Measurements from ENCODE around the gene FBLN2.
A peak's percentile ranks its signal among the peaks of the same experiment; 100 is the strongest.

The FBLN2 gene

GRCh38 chr3:13682331-13683013 is 133.5 kb downstream of the FBLN2 start:
- H3K36me3 ChIP-seq (ENCODE audit: control insufficient read depth in 1 of 2, insufficient read depth in 2 of 2, low read length in 2 of 2), result no peaks in the 10 kb centered on the region
- H2BK12ac ChIP-seq (ENCODE audit: low read length), result no peak overlapping the region
- no peak overlapping the region for H3K18ac ChIP-seq (ENCODE audit: low read length)
- no peak overlapping the region for H3K14ac ChIP-seq (ENCODE audit: low read length)
- H2BK120ac ChIP-seq (ENCODE audit: insufficient read depth, low read length, poor library complexity), result no peak overlapping the region
- 100% methylated on average over 1 of the region's 16 CpGs for WGBS (ENCODE audit: extremely low coverage, insufficient coverage, insufficient read length)
- peaks cover 2% of the 10 kb centered on the region for H3K9me3 ChIP-seq (ENCODE audit: insufficient read depth, low read depth, low read length)
- H3K4ac ChIP-seq (ENCODE audit: low read depth, low read length), result no peak overlapping the region
- H4K8ac ChIP-seq (ENCODE audit: low read depth, low read length), result no peak overlapping the region
- no peak for DNase-seq
- H2AK5ac ChIP-seq (ENCODE audit: low read length), result no peak overlapping the region
- H3K79me2 ChIP-seq (ENCODE audit: control insufficient read depth, insufficient read depth, low read length, poor library complexity), result no peaks in the 10 kb centered on the region
- no peak overlapping the region for H3K4me3 ChIP-seq (ENCODE audit: low read depth, low read length)
- no peaks in the 10 kb centered on the region for H3K4me1 ChIP-seq (ENCODE audit: control insufficient read depth in 1 of 2, insufficient read depth in 2 of 2, low read length in 2 of 2)
- no peaks in the 10 kb centered on the region for H3K27me3 ChIP-seq (ENCODE audit: insufficient read depth, low read length)
- no peak overlapping the region for H4K91ac ChIP-seq (ENCODE audit: low read depth, low read length)
- H3K23ac ChIP-seq (ENCODE audit: low read length), result no peak overlapping the region
- H4K12ac ChIP-seq (ENCODE audit: low read depth, low read length), result no peak overlapping the region
- H3K9ac ChIP-seq (ENCODE audit: low read length), result no peak overlapping the region
- no peak overlapping the region for H2BK5ac ChIP-seq (ENCODE audit: low read depth, low read length, poor library complexity)
- no peak overlapping the region for H3K4me2 ChIP-seq (ENCODE audit: low read length)
- H2AFZ ChIP-seq (ENCODE audit: insufficient read depth, low read length, poor library complexity), result no peak overlapping the region
- no peak overlapping the region for H3K27ac ChIP-seq (ENCODE audit: low read depth, low read length)
- no peaks in the 10 kb centered on the region for H3K79me1 ChIP-seq (ENCODE audit: low read length)

- Histone ChIP-seq H2AK5ac (ENCODE audit: low read length) (no peak overlapping the region), H3K4me1 (ENCODE audit: control insufficient read depth in 1 of 2, insufficient read depth in 2 of 2, low read length in 2 of 2) (no peaks in the 10 kb centered on the region), H3K9ac (ENCODE audit: low read length) (no peak overlapping the region), H2BK120ac (ENCODE audit: insufficient read depth, low read length, poor library complexity) (no peak overlapping the region), H2BK5ac (ENCODE audit: low read depth, low read length, poor library complexity) (no peak overlapping the region), H3K79me2 (ENCODE audit: control insufficient read depth, insufficient read depth, low read length, poor library complexity) (no peaks in the 10 kb centered on the region), H3K36me3 (ENCODE audit: control insufficient read depth in 1 of 2, insufficient read depth in 2 of 2, low read length in 2 of 2) (no peaks in the 10 kb centered on the region), H3K27ac (ENCODE audit: low read depth, low read length) (no peak overlapping the region), H3K18ac (ENCODE audit: low read length) (no peak overlapping the region), H2AFZ (ENCODE audit: insufficient read depth, low read length, poor library complexity) (no peak overlapping the region), H3K4me2 (ENCODE audit: low read length) (no peak overlapping the region), H3K4me3 (ENCODE audit: low read depth, low read length) (peak overlapping the region; percentile 34), H3K23ac (ENCODE audit: low read length) (no peak overlapping the region), H3K27me3 (ENCODE audit: insufficient read depth, low read length) (no peaks in the 10 kb centered on the region), H4K91ac (ENCODE audit: low read depth, low read length) (no peak overlapping the region), H4K8ac (ENCODE audit: low read depth, low read length) (no peak overlapping the region), H4K12ac (ENCODE audit: low read depth, low read length) (no peak overlapping the region), H2BK12ac (ENCODE audit: low read length) (no peak overlapping the region), H3K79me1 (ENCODE audit: low read length) (no peaks in the 10 kb centered on the region), H3K14ac (ENCODE audit: low read length) (no peak overlapping the region), H3K4ac (ENCODE audit: low read depth, low read length) (no peak overlapping the region), H3K9me3 (ENCODE audit: insufficient read depth, low read depth, low read length) (peaks cover 2% of the 10 kb centered on the region)
- DNase-seq, result no peak
- 100% methylated on average over 2 of the region's 4 CpGs for WGBS (ENCODE audit: extremely low coverage, insufficient coverage, insufficient read length)
Measured at GRCh38 chr3:13683288-13683687, 134.4 kb downstream of the FBLN2 start.

- Histone ChIP-seq H4K8ac (ENCODE audit: low read depth, low read length) (no peak overlapping the region), H3K36me3 (ENCODE audit: control insufficient read depth in 1 of 2, insufficient read depth in 2 of 2, low read length in 2 of 2) (no peaks in the 10 kb centered on the region), H2BK120ac (ENCODE audit: insufficient read depth, low read length, poor library complexity) (no peak overlapping the region), H3K9ac (ENCODE audit: low read length) (no peak overlapping the region), H3K23ac (ENCODE audit: low read length) (no peak overlapping the region), H3K27me3 (ENCODE audit: insufficient read depth, low read length) (no peaks in the 10 kb centered on the region), H4K91ac (ENCODE audit: low read depth, low read length) (no peak overlapping the region), H2AFZ (ENCODE audit: insufficient read depth, low read length, poor library complexity) (no peak overlapping the region), H3K4me1 (ENCODE audit: control insufficient read depth in 1 of 2, insufficient read depth in 2 of 2, low read length in 2 of 2) (no peaks in the 10 kb centered on the region), H3K79me2 (ENCODE audit: control insufficient read depth, insufficient read depth, low read length, poor library complexity) (no peaks in the 10 kb centered on the region), H4K12ac (ENCODE audit: low read depth, low read length) (no peak overlapping the region), H3K27ac (ENCODE audit: low read depth, low read length) (no peak overlapping the region), H3K4me2 (ENCODE audit: low read length) (no peak overlapping the region), H2BK12ac (ENCODE audit: low read length) (no peak overlapping the region), H3K79me1 (ENCODE audit: low read length) (no peaks in the 10 kb centered on the region), H2AK5ac (ENCODE audit: low read length) (no peak overlapping the region), H3K4me3 (ENCODE audit: low read depth, low read length) (no peak overlapping the region), H3K4ac (ENCODE audit: low read depth, low read length) (no peak overlapping the region), H2BK5ac (ENCODE audit: low read depth, low read length, poor library complexity) (no peak overlapping the region), H3K18ac (ENCODE audit: low read length) (no peak overlapping the region), H3K14ac (ENCODE audit: low read length) (no peak overlapping the region), H3K9me3 (ENCODE audit: insufficient read depth, low read depth, low read length) (peaks cover 2% of the 10 kb centered on the region)
- no CpG with 5 or more reads among the region's 11 CpGs for whole genome bisulfite sequencing (ENCODE audit: extremely low coverage, insufficient coverage, insufficient read length)
- no peak for DNase-seq
Measured at GRCh38 chr3:13683772-13684171, 134.8 kb downstream of the FBLN2 start.

- Histone ChIP-seq H3K4me1 (ENCODE audit: control insufficient read depth in 1 of 2, insufficient read depth in 2 of 2, low read length in 2 of 2) (no peaks in the 10 kb centered on the region), H3K9ac (ENCODE audit: low read length) (no peak overlapping the region)
Measured at GRCh38 chr3:13684350-13684749, 135.4 kb downstream of the FBLN2 start.

More at GRCh38 chr3:13684350-13684749, 135.4 kb downstream of the FBLN2 start:
- Histone ChIP-seq H3K18ac (ENCODE audit: low read length) (no peak overlapping the region), H2AFZ (ENCODE audit: insufficient read depth, low read length, poor library complexity) (no peak overlapping the region), H2AK5ac (ENCODE audit: low read length) (no peak overlapping the region), H4K12ac (ENCODE audit: low read depth, low read length) (no peak overlapping the region), H3K4me2 (ENCODE audit: low read length) (no peak overlapping the region), H3K23ac (ENCODE audit: low read length) (no peak overlapping the region), H4K91ac (ENCODE audit: low read depth, low read length) (no peak overlapping the region), H2BK120ac (ENCODE audit: insufficient read depth, low read length, poor library complexity) (no peak overlapping the region), H2BK5ac (ENCODE audit: low read depth, low read length, poor library complexity) (no peak overlapping the region), H3K79me1 (ENCODE audit: low read length) (no peaks in the 10 kb centered on the region), H3K27ac (ENCODE audit: low read depth, low read length) (no peak overlapping the region), H3K4me3 (ENCODE audit: low read depth, low read length) (no peak overlapping the region), H2BK12ac (ENCODE audit: low read length) (no peak overlapping the region), H3K14ac (ENCODE audit: low read length) (no peak overlapping the region), H4K8ac (ENCODE audit: low read depth, low read length) (no peak overlapping the region), H3K27me3 (ENCODE audit: insufficient read depth, low read length) (no peaks in the 10 kb centered on the region), H3K79me2 (ENCODE audit: control insufficient read depth, insufficient read depth, low read length, poor library complexity) (no peaks in the 10 kb centered on the region), H3K36me3 (ENCODE audit: control insufficient read depth in 1 of 2, insufficient read depth in 2 of 2, low read length in 2 of 2) (no peaks in the 10 kb centered on the region), H3K4ac (ENCODE audit: low read depth, low read length) (no peak overlapping the region), H3K9me3 (ENCODE audit: insufficient read depth, low read depth, low read length) (peaks cover 2% of the 10 kb centered on the region)
- no CpG with 5 or more reads among the region's 12 CpGs for WGBS (ENCODE audit: extremely low coverage, insufficient coverage, insufficient read length)
- DNase-seq, result no peak
